SU-DHL-6 (cell line): ENCODE measurements around the gene UQCRHL.

Experiments
- H2AFZ ChIP-seq: fragments of 200-600 bp; sonication (generic); 2 replicates; pipeline ENCODE4 v1.6.1; 2014; ENCODE audit warnings: low read depth, mild to moderate bottlenecking, moderate library complexity, mixed read lengths, antibody characterized with exemption, low read length; ENCODE audit not compliant: severe bottlenecking
- H3F3A ChIP-seq: fragments of 200-600 bp; shearing (Covaris generic); 2 replicates; pipeline ENCODE4 v1.6.0; 2016; ENCODE audit warnings: antibody characterized with exemption, mild to moderate bottlenecking; ENCODE audit not compliant: insufficient read depth
- H3K27ac ChIP-seq: fragments of 200-600 bp; sonication (generic); 2 replicates; pipeline ENCODE4 v1.5.1; 2016; ENCODE audit warnings: low read depth, mild to moderate bottlenecking, low read length, moderate library complexity, mixed read lengths
- H3K27me3 ChIP-seq: fragments of 200-600 bp; sonication (generic), shearing (Covaris generic); 2 replicates; pipeline ENCODE4 v1.6.0; 2014; ENCODE audit warnings: mild to moderate bottlenecking, low read length
- H3K36me3 ChIP-seq: fragments of 200-600 bp; sonication (generic); 2 replicates; pipeline ENCODE4 v1.6.1; 2014; ENCODE audit warnings: mild to moderate bottlenecking, low read length, mixed read lengths
- H3K4me2 ChIP-seq: fragments of 300-600, 200-600 bp; shearing (Covaris generic), sonication (generic); 2 replicates; pipeline ENCODE4 v1.6.0; 2014; ENCODE audit warnings: low read length, low read depth, mild to moderate bottlenecking; ENCODE audit not compliant: poor library complexity, severe bottlenecking
- H3K4me3 ChIP-seq: fragments of 200-600 bp; sonication (generic); 2 replicates; pipeline ENCODE4 v1.5.1; 2014; ENCODE audit warnings: antibody characterized with exemption, low read length, mild to moderate bottlenecking, mixed read lengths; ENCODE audit not compliant: insufficient read depth, poor library complexity, severe bottlenecking
- H3K79me2 ChIP-seq: fragments of 200-600 bp; sonication (generic); 2 replicates; pipeline ENCODE4 v1.6.1; 2014; ENCODE audit warnings: mild to moderate bottlenecking, low read length, moderate library complexity; ENCODE audit not compliant: insufficient read depth
- H3K9ac ChIP-seq: fragments of 200-600 bp; sonication (generic); 2 replicates; pipeline ENCODE4 v1.7.0; 2014; ENCODE audit warnings: mild to moderate bottlenecking, low read length
- H3K9me2 ChIP-seq: fragments of 200-600 bp; sonication (generic); replicated peaks from 2 replicates; pipeline ENCODE4 v1.6.1; 2014; ENCODE audit warnings: low read length; ENCODE audit not compliant: insufficient read depth
- H3K9me3 ChIP-seq: fragments of 200-600 bp; sonication (generic); 2 replicates; pipeline ENCODE4 v1.6.1; 2014; ENCODE audit warnings: low read length, mixed read lengths; ENCODE audit not compliant: insufficient read depth
- H4K20me1 ChIP-seq: fragments of 200-600 bp; sonication (generic); 2 replicates; pipeline ENCODE4 v1.6.1; 2014; ENCODE audit warnings: low read depth, mild to moderate bottlenecking, antibody characterized with exemption, low read length, moderate library complexity, mixed read lengths
- EZH2phosphoT487 ChIP-seq: fragments of 200-600 bp; sonication (generic), shearing (Covaris generic); conservative IDR thresholded peaks from 2 replicates; pipeline ENCODE4 v1.6.1; 2018; ENCODE audit warnings: mild to moderate bottlenecking, antibody characterized with exemption, low read length, moderate library complexity, mixed read lengths
- TF ChIP-seq, protein P1 (sequence below): fragments of 200-600 bp; sonication (generic); IDR thresholded peaks from one replicate; pipeline ENCODE4 v1.5.1; 2017; ENCODE audit warnings: antibody characterized with exemption, mild to moderate bottlenecking, low read length, moderate library complexity; ENCODE audit not compliant: insufficient read depth, poor library complexity, severe bottlenecking

Gene UQCRHL

DNA sequence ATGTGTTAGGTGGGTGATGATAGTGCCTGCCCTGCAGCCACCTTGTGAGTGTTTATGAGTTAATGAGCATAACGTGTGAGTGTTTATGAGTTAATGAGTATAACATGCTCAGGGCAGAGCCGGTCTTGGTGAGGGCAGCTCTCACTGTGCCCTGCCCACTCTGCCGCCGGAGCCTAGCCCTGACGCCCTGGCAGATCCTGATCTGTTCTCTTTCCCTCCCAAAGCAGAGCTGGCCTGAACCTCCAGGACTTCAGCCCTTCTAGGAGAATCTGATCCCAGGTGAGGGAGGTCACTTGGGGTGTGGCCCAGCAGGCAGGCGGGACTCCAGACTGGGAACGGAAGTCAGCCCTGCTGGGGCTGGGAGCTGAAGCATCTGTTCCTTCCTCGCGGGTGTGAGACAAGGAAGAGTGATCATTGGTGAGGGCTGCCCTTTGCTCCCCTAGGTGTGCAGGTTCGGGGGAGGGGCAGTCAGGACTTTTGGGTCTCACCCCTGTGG is 43.1 kb downstream of the UQCRHL start:
- H3K9me3 ChIP-seq: no peaks in the 10 kb centered on the region
- no peaks in the 10 kb centered on the region for H4K20me1 ChIP-seq
- no peaks in the 10 kb centered on the region for H3K36me3 ChIP-seq
- no peak overlapping the region for H3K27ac ChIP-seq
- no peaks in the 10 kb centered on the region for H3K9me2 ChIP-seq
- no peak overlapping the region for H3K4me3 ChIP-seq
- H3K9ac ChIP-seq: no peak overlapping the region
- no peak overlapping the region for H2AFZ ChIP-seq
- no peaks in the 10 kb centered on the region for H3F3A ChIP-seq
- no peak overlapping the region for H3K4me2 ChIP-seq
- no peaks in the 10 kb centered on the region for H3K27me3 ChIP-seq
- no peaks in the 10 kb centered on the region for H3K79me2 ChIP-seq
- no peak for TF ChIP-seq EZH2phosphoT487
- TF ChIP-seq, protein P1, sequence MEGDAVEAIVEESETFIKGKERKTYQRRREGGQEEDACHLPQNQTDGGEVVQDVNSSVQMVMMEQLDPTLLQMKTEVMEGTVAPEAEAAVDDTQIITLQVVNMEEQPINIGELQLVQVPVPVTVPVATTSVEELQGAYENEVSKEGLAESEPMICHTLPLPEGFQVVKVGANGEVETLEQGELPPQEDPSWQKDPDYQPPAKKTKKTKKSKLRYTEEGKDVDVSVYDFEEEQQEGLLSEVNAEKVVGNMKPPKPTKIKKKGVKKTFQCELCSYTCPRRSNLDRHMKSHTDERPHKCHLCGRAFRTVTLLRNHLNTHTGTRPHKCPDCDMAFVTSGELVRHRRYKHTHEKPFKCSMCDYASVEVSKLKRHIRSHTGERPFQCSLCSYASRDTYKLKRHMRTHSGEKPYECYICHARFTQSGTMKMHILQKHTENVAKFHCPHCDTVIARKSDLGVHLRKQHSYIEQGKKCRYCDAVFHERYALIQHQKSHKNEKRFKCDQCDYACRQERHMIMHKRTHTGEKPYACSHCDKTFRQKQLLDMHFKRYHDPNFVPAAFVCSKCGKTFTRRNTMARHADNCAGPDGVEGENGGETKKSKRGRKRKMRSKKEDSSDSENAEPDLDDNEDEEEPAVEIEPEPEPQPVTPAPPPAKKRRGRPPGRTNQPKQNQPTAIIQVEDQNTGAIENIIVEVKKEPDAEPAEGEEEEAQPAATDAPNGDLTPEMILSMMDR: no peak

DNA sequence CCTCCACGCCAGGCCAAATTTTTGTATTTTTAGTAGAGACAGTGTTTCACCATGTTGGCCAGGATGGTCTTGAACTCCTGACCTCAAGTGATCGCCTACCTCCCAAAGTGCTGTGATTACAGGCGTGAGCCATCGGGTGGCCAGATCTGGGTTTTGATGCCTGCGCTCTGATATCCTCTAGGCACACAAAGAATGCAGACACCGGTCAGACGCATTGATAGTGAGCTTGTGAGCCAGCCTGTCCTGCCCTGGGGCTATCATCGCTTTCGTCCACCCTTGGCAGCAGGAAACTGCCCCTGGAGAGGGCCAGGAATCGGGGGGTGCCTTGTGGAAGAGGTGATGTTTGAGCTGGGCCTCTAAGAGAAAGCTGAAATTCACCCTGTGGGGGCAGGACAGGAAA is 44.9 kb downstream of the UQCRHL start:
- Histone ChIP-seq H3K27ac (no peak overlapping the region), H3K9me3 (no peaks in the 10 kb centered on the region), H3K4me2 (no peak overlapping the region), H3K27me3 (no peaks in the 10 kb centered on the region), H3K36me3 (no peaks in the 10 kb centered on the region), H3K4me3 (no peak overlapping the region), H3F3A (no peaks in the 10 kb centered on the region), H3K79me2 (no peaks in the 10 kb centered on the region), H2AFZ (no peak overlapping the region), H3K9ac (no peak overlapping the region), H3K9me2 (no peaks in the 10 kb centered on the region), H4K20me1 (no peaks in the 10 kb centered on the region)
- TF ChIP-seq, protein P1: no peak
- TF ChIP-seq EZH2phosphoT487: no peak

DNA sequence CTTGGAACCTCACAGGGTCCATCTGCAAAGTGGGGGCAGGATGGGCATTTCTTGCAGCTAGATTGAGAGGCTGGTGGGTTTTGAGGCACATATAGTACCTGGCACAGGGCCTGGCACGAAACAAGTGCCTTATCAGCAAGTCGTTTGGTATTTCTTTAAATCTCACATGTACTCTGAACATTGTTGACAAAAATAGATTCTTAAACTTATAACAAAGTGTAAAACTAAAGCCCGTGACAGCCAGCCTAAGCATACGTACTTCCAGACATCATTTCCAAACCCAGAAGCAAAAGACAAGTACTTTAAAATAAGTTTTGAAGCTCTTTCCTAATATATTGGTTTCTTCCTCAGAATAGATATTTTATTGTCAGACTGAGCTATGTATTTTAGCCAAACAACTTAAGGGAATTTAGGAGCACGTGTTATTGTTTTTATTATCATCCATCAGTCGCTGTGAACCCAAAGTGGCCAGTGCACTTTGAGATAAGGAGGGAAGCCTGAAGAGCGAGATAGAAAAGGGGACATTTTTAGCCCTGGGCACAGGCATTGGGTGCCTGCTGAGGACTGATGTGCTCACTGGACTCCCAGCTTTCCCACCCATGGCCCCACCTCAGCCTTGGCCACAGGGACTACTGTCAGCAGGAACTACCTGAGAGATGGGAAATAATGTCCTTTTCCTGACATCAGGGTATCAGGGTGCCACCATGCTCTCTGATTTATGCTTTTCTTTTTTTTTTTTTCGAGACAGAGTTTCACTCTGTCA is 45.9 kb downstream of the UQCRHL start:
- H3K79me2 ChIP-seq: no peaks in the 10 kb centered on the region
- H3K4me2 ChIP-seq: no peak overlapping the region
- H3K27me3 ChIP-seq: no peaks in the 10 kb centered on the region
- H3K27ac ChIP-seq: no peak overlapping the region
- H3K36me3 ChIP-seq: no peaks in the 10 kb centered on the region
- no peaks in the 10 kb centered on the region for H4K20me1 ChIP-seq
- H3K4me3 ChIP-seq: no peak overlapping the region
- TF ChIP-seq, protein P1: no peak
- TF ChIP-seq EZH2phosphoT487: no peak
- no peak overlapping the region for H3K9ac ChIP-seq
- no peak overlapping the region for H2AFZ ChIP-seq
- no peaks in the 10 kb centered on the region for H3K9me3 ChIP-seq
- H3F3A ChIP-seq: no peaks in the 10 kb centered on the region
- no peaks in the 10 kb centered on the region for H3K9me2 ChIP-seq
